ENCODE results near the gene IGSF21. TPM values are rescaled to one million over a fixed set of nuclear protein-coding genes. Genes with fewer than 3 reads are reported as not detected.

IGSF21 gene
- total and polyA plus RNA-seq, 2 of the 8 experiments (the other 6 are each of a cell fraction or from before 2014, with no cell fraction given) = 22.5 to 28.5 TPM

GRCh38 chr1:18112611-18113010 lies 5.0 kb downstream of the IGSF21 start (continued):
- TF ChIP-seq CHD7 (IDR thresholded peaks at IDR 0.05; ENCODE audit: insufficient replicate concordance, low read length) (no peak), TBP (IDR thresholded peaks at IDR 0.05; ENCODE audit: low read depth, low read length) (no peak), CEBPB (IDR thresholded peaks at IDR 0.05; ENCODE audit: low read depth, low read length) (no peak), KDM1A (IDR thresholded peaks at IDR 0.05; ENCODE audit: borderline replicate concordance, low read length) (no peak)
